Hepatocyte (in vitro differentiated cells): Measurements from ENCODE around the gene PSMA7. TPM values are rescaled to one million over a fixed set of nuclear protein-coding genes. Genes with fewer than 3 reads are reported as not detected.

Experiments used
- DNase-seq: peaks from one replicate; pipeline ENCODE4 v3.0.0-alpha.2; 2016; ENCODE audit warnings: low spot score
- H2AFZ ChIP-seq: fragments of 200-600 bp; sonication (generic); 2 replicates; pipeline ENCODE4 v1.6.0; 2016; ENCODE audit warnings: antibody characterized with exemption, mild to moderate bottlenecking
- H3K27ac ChIP-seq: fragments of 200-600 bp; sonication (generic); 2 replicates; pipeline ENCODE4 v1.5.1; 2016; ENCODE audit warnings: mild to moderate bottlenecking
- H3K27me3 ChIP-seq: fragments of 200-600 bp; sonication (generic); 2 replicates; pipeline ENCODE4 v1.6.1; 2016
- H3K36me3 ChIP-seq: fragments of 200-600 bp; sonication (generic); replicated peaks from 2 replicates; pipeline ENCODE4 v1.5.1; 2016; ENCODE audit warnings: low read depth; ENCODE audit not compliant: insufficient read depth
- H3K4me1 ChIP-seq: fragments of 200-600 bp; sonication (generic); 2 replicates; pipeline ENCODE4 v1.5.1; 2016; ENCODE audit warnings: mild to moderate bottlenecking, moderate library complexity; ENCODE audit not compliant: insufficient read depth
- H3K4me2 ChIP-seq: fragments of 200-600 bp; sonication (generic); 2 replicates; pipeline ENCODE4 v1.6.0; 2016
- H3K4me3 ChIP-seq: fragments of 200-600 bp; sonication (generic); 2 replicates; pipeline ENCODE4 v1.5.1; 2016; ENCODE audit warnings: mild to moderate bottlenecking
- H3K79me2 ChIP-seq: fragments of 200-600 bp; sonication (generic); 2 replicates; pipeline ENCODE4 v1.6.0; 2017; ENCODE audit warnings: mild to moderate bottlenecking
- H3K9me2 ChIP-seq: fragments of 200-600 bp; sonication (generic); replicated peaks from 2 replicates; pipeline ENCODE4 v1.6.0; 2017; ENCODE audit warnings: mild to moderate bottlenecking; ENCODE audit not compliant: insufficient read depth
- H3K9me3 ChIP-seq: fragments of 200-600 bp; sonication (generic); 2 replicates; pipeline ENCODE4 v1.5.1; 2016; ENCODE audit warnings: low read depth, mild to moderate bottlenecking
- H4K20me1 ChIP-seq: fragments of 200-600 bp; sonication (generic); 2 replicates; pipeline ENCODE4 v1.6.0; 2016; ENCODE audit warnings: mild to moderate bottlenecking; ENCODE audit not compliant: insufficient read depth, poor library complexity, severe bottlenecking
- EZH2 ChIP-seq: fragments of 200-600 bp; sonication (generic); IDR thresholded peaks from 2 replicates; pipeline ENCODE4 v1.6.1; 2016; ENCODE audit warnings: antibody characterized with exemption, mild to moderate bottlenecking, borderline replicate concordance
- EZH2phosphoT487 ChIP-seq: fragments of 200-600 bp; sonication (generic); IDR thresholded peaks from one replicate; pipeline ENCODE4 v1.6.1; 2018; ENCODE audit warnings: antibody characterized with exemption, mild to moderate bottlenecking, low read depth, moderate library complexity; ENCODE audit not compliant: unreplicated experiment, severe bottlenecking
- WGBS: methylation state at CpG from one replicate; pipeline ENCODE4 v1.1.6; 2016; ENCODE audit warnings: low lambda C conversion rate; ENCODE audit errors: missing lambda C conversion rate; 5-methylcytosine and 5-hydroxymethylcytosine counted together
- polyA plus RNA-seq: library from polyadenylated mRNA; unstranded; fragments of >200 nt; fragmentation: Nextera tagmentation; extraction: Ambion mirVana; gene quantifications from 2 replicates; pipeline ENCODE4 v1.2.1, GENCODE V29; 2016
- total RNA-seq: library from RNA; depleted of rRNA; stranded (reverse); fragments of >200 nt; gene quantifications from 2 replicates; pipeline ENCODE4 v1.2.3, GENCODE V29; 2014
- TF ChIP-seq, protein P1 (sequence below): fragments of 200-600 bp; sonication (generic); IDR thresholded peaks from 2 replicates; pipeline ENCODE4 v1.5.1; 2016; ENCODE audit warnings: antibody characterized with exemption, mild to moderate bottlenecking; ENCODE audit not compliant: poor library complexity

The PSMA7 gene
- total and polyA plus RNA-seq, 2 experiments from 2014 or later, result 277 to 408 TPM

GRCh38 chr20:62122654-62123449, 20.3 kb downstream of the PSMA7 start:
- 3% methylated on average over 17 of the region's 77 CpGs for WGBS
- H3K9me3 ChIP-seq, result no peaks in the 10 kb centered on the region
- no peaks in the 10 kb centered on the region for H3K36me3 ChIP-seq
- H3K79me2 ChIP-seq, result peaks cover 49% of the 10 kb centered on the region
- peak overlapping the region; percentile 95 for H3K27ac ChIP-seq
- no peak for TF ChIP-seq EZH2phosphoT487
- TF ChIP-seq, protein P1, sequence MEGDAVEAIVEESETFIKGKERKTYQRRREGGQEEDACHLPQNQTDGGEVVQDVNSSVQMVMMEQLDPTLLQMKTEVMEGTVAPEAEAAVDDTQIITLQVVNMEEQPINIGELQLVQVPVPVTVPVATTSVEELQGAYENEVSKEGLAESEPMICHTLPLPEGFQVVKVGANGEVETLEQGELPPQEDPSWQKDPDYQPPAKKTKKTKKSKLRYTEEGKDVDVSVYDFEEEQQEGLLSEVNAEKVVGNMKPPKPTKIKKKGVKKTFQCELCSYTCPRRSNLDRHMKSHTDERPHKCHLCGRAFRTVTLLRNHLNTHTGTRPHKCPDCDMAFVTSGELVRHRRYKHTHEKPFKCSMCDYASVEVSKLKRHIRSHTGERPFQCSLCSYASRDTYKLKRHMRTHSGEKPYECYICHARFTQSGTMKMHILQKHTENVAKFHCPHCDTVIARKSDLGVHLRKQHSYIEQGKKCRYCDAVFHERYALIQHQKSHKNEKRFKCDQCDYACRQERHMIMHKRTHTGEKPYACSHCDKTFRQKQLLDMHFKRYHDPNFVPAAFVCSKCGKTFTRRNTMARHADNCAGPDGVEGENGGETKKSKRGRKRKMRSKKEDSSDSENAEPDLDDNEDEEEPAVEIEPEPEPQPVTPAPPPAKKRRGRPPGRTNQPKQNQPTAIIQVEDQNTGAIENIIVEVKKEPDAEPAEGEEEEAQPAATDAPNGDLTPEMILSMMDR, result no peak
- no peak for TF ChIP-seq EZH2
- H3K4me2 ChIP-seq, result peak overlapping the region; percentile 91
- peak; percentile 77 for DNase-seq
- H3K4me3 ChIP-seq, result peak overlapping the region; percentile 96
- no peaks in the 10 kb centered on the region for H3K27me3 ChIP-seq
- H4K20me1 ChIP-seq, result peaks cover 40% of the 10 kb centered on the region
- no peaks in the 10 kb centered on the region for H3K9me2 ChIP-seq
- peak overlapping the region; percentile 35 for H2AFZ ChIP-seq
- peaks cover 23% of the 10 kb centered on the region for H3K4me1 ChIP-seq

DNA sequence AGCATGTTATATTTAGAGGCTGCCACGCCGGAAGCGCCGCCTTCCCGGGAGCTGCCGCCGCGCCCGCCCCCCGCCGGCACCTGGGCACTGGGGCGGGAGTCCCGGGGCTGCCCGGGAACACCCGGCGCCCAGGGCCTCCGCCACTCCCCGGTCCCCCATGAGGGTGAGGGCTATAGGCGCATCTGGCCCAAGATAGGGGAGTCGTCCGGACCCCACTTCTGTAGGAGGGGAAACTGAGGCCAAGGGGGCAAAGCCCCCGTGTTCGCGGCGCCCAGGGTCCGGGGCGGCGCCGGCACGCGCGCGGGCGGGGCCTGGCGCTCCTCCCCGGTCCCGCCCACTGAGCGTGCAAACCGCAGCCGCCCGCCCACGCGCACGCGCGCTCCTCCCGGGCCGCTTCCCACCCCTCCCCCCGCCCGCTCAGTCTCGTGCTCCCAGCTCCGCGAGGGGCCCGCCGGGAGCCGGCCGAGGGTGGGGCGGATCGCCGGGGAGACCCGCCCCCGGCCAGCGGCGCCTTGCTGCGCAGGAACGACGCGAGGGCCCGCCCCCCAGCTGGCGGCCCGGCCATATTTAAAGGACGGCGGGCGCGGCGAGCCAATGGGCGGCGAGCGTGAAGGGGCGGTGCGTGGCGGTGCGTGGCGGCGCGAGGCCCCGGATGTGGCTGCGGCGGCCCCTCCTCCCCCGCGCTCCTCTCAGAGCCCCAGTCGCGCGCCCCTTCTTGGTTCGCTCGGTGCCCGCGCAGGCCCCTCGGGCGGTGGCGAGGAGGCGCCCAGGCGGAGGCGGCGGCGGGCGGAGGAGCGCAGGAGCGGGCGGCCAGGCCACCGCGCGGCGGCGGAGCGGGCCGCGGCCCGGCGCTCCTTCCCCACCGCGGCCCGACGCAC, 21.2 kb downstream of the PSMA7 start, which contains the start of gene LSM14B:
LSM14B (plus strand) TSS at position 700 of the 878 bp plus-strand sequence. CDS start 192 bp downstream, outside the sequence.
- Histone ChIP-seq H2AFZ (peak within 1 kb of the TSS; percentile 76), H3K27ac (peak within 1 kb of the TSS; percentile 99), H3K4me1 (peaks cover 23% of the 10 kb centered on the region), H3K9me2 (no peaks in the 10 kb centered on the region), H3K4me3 (peak within 1 kb of the TSS; percentile 96), H3K27me3 (no peaks in the 10 kb centered on the region), H3K4me2 (peak within 1 kb of the TSS; percentile 91), H4K20me1 (peaks cover 39% of the 10 kb centered on the region), H3K79me2 (peaks cover 44% of the 10 kb centered on the region), H3K36me3 (no peaks in the 10 kb centered on the region), H3K9me3 (no peaks in the 10 kb centered on the region)
- no peak for TF ChIP-seq EZH2
- TF ChIP-seq EZH2phosphoT487, result no peak
- TF ChIP-seq, protein P1, result no peak
- peak; percentile 99 for DNase-seq
- WGBS, result 2% methylated on average over 38 of the region's 124 CpGs

DNA sequence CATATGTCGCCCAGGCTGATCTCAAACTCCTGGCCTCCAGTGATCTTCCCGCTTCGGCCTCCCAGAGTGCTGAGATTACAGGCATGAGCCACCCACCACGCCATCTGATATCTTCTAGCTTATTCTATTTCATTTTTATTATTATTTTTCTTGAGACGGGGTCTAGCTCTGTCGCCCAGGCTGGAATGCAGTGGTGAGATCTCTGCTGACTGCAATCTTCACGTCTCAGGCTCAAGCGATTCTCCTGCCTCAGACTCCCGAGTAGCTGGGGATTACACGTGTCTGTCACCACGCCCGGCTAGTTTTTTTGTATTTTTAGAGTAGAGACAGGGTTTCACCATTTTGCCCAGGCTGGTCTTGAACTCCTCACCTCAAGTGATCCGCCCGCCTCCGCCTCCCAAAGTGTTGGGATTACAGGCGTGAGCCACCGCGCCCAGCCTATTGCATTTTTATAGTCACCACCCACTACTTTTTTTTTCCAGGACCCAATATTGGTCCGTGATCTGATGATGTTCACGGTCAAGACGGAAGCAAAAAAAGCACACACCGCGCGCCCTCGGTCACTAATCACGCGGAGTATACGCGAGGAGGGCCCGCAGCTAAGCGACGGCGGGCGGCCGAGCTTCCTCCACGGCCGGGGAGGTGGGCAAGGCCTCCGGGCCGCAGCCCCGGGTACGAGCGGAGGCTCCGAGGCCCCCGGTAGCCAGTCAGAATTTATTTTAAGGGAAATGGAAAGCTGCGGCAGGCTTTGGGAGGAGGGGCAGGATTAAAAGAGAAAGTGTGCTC, 22.0 kb downstream of the PSMA7 start:
- Histone ChIP-seq H2AFZ (peak overlapping the region; percentile 76), H4K20me1 (peaks cover 31% of the 10 kb centered on the region), H3K4me3 (peak overlapping the region; percentile 69), H3K4me2 (peak overlapping the region; percentile 84), H3K9me3 (no peaks in the 10 kb centered on the region), H3K27me3 (no peaks in the 10 kb centered on the region), H3K4me1 (peaks cover 23% of the 10 kb centered on the region), H3K9me2 (no peaks in the 10 kb centered on the region), H3K79me2 (peaks cover 36% of the 10 kb centered on the region), H3K36me3 (no peaks in the 10 kb centered on the region), H3K27ac (peak overlapping the region; percentile 99)
- TF ChIP-seq EZH2phosphoT487 (no peak), EZH2 (no peak)
- TF ChIP-seq, protein P1, result no peak
- WGBS, result 18% methylated on average over 45 of the region's 45 CpGs
- no peak for DNase-seq
